Left forelimb (tissue), 1 donor: ENCODE results near the gene OR4E2.
"Not testable (repeated sequence)": the region's sequence is repeated elsewhere in the genome, so short reads cannot be mapped to it uniquely, and the experiment has no call there.

Experiments
- DNase-seq: peaks from one replicate; pipeline ENCODE4 v3.0.0-alpha.2; 2018; ENCODE audit warnings: low spot score

OR4E2 gene

GRCh38 chr14:21697662-21698061 lies 44.0 kb downstream of the OR4E2 start:
- DNase-seq: not testable (repeated sequence)

GRCh38 chr14:21698538-21698937 lies 44.9 kb downstream of the OR4E2 start:
- DNase-seq: not testable (repeated sequence)

- no peak for DNase-seq
Measured at GRCh38 chr14:21699551-21699950, 45.9 kb downstream of the OR4E2 start.

- DNase-seq: no peak
Measured at GRCh38 chr14:21702316-21702715, 48.7 kb downstream of the OR4E2 start.

- no peak for DNase-seq
Measured at GRCh38 chr14:21703357-21704326, 50.0 kb downstream of the OR4E2 start.

GRCh38 chr14:21704338-21704737 lies 50.7 kb downstream of the OR4E2 start:
- no peak for DNase-seq

- no peak for DNase-seq
Measured at GRCh38 chr14:21711360-21711961, 57.8 kb downstream of the OR4E2 start.

GRCh38 chr14:21712036-21712435 lies 58.4 kb downstream of the OR4E2 start:
- no peak for DNase-seq

GRCh38 chr14:21714318-21714929 lies 60.8 kb downstream of the OR4E2 start:
- DNase-seq: no peak
